Measurements from ENCODE around the gene GAPT. TPM values are rescaled to one million over a fixed set of nuclear protein-coding genes. Genes with fewer than 3 reads are reported as not detected.

GAPT gene
- under 1 TPM in 1 of 2 donors, not detected in 1; 0.70 TPM for total RNA-seq
- long read RNA-seq, partial matches to known transcripts = 0 of 1 reads
- long read RNA-seq, other reads (novel, unspliced or antisense) = 0 of 1 reads

GRCh38 chr5:58491216-58491892 lies at the start of gene GAPT:
Gene GAPT, plus strand, starts transcription at chr5:58491435. Its CDS starts 3,102 bp downstream, at chr5:58494537.
- DNase-seq (no peak), ATAC-seq (no peak)
- intact Hi-C loops (cut with DNase I, micrococcal nuclease) = no loop called here

GRCh38 chr5:58444805-58445204 lies 46.4 kb upstream of the GAPT start:
- ATAC-seq = no peak
- DNase-seq = no peak
- intact Hi-C loops (cut with DNase I, micrococcal nuclease) = no loop called here

GRCh38 chr5:58446024-58446423 lies 45.2 kb upstream of the GAPT start:
- DNase-seq (no peak), ATAC-seq (no peak)
- intact Hi-C loops (cut with DNase I, micrococcal nuclease) = no loop called here

- no peak for ATAC-seq
- intact Hi-C loops (cut with DNase I, micrococcal nuclease) = no loop called here
- DNase-seq = no peak
Observed at GRCh38 chr5:58447226-58447625, 44.0 kb upstream of the GAPT start.

GRCh38 chr5:58450018-58450417 lies 41.2 kb upstream of the GAPT start:
- ATAC-seq (no peak), DNase-seq (no peak)
- intact Hi-C loops (cut with DNase I, micrococcal nuclease) = loop anchor here in 1 of 2 donors (10.0 kb wide), 1 partner anchor 1155 kb away; no protein-coding TSS in a partner anchor

- intact Hi-C loops (cut with DNase I, micrococcal nuclease) = loop anchor here in 1 of 2 donors (10.0 kb wide), 1 partner anchor 1156 kb away; no protein-coding TSS in a partner anchor
- no peak for ATAC-seq
- no peak for DNase-seq
Observed at GRCh38 chr5:58450811-58451629, 40.2 kb upstream of the GAPT start.

GRCh38 chr5:58451732-58452565 lies 39.3 kb upstream of the GAPT start:
- no peak for ATAC-seq
- intact Hi-C loops (cut with DNase I, micrococcal nuclease) = loop anchor here in 1 of 2 donors (10.0 kb wide), 1 partner anchor 1157 kb away; no protein-coding TSS in a partner anchor
- no peak for DNase-seq

DNA sequence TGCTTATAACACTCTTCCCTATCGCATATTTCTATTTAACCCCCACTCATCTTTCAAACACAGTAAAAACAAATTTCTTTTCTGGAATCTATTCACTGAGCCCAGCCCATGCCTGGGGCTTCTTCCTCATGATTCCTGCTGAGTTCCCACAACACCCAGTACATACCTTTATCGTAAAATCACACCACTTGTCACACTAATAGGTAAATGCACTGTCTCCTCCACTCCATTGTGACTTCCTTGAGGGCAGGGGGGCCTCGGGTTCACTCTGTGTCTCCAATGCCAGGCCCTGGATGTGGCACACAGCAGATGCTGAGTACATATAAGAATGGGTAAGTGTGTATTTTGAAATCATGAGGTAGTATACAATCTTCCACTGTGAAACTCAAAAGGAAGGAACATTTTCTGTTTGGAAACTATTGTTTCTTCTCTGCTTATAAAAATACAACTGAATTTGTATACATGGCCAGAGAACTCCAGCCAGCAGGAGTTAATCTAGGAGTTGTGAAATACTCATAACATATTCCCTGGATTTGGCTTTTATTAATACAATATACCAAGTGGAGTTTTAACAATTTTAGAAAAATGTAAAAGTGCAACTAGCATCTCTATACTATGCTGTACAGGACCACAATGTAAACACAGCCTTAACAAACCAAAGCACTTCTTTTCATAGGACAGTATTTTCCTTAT lies 38.5 kb upstream of the GAPT start:
- DNase-seq (no peak), ATAC-seq (no peak)
- intact Hi-C loops (cut with DNase I, micrococcal nuclease) = loop anchor here in 1 of 2 donors (10.0 kb wide), 1 partner anchor 1158 kb away; no protein-coding TSS in a partner anchor

DNA sequence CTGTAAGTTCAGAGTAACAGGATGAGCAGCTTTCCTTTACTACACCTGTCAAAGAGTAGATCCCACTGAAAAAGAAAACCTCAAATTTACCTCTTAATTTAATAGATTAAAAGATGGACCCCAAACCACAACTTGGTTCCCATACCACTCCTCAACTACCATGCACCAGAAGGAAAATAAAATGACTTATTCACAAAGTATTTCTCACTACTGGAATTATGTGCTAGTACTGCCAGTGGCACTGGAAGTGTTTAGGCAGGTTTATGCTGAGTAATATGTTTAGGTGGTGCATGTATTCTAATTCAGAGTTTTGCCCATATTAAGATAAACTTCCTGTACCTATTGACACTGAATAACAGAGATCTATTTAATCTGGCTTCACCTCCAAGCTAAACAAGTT lies 37.9 kb upstream of the GAPT start:
- no peak for ATAC-seq
- DNase-seq = no peak
- intact Hi-C loops (cut with DNase I, micrococcal nuclease) = loop anchor here in 1 of 2 donors (10.0 kb wide), 1 partner anchor 1159 kb away; no protein-coding TSS in a partner anchor

DNA sequence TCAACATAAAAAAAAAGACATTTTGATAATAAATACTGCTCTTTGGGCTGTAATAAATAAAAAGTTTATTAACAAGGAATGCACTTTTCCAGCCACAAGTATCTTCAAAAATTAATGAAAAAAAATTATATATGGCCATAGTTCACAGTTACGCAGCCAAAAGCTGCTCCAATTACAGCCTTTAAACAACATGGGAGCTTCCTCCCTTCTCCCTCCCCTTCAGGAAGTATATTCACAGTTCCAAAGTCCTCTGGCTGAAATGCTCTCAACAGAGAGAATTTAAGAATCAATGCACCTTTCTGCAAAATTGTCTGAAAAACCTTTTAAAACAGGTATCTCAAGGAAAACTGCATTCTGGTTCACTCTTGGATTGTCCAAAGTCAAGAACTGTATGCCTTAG lies 37.2 kb upstream of the GAPT start:
- DNase-seq (no peak), ATAC-seq (peak; percentile 95)
- intact Hi-C loops (cut with DNase I, micrococcal nuclease) = loop anchor here in 1 of 2 donors (10.0 kb wide), 1 partner anchor 1159 kb away; no protein-coding TSS in a partner anchor

DNA sequence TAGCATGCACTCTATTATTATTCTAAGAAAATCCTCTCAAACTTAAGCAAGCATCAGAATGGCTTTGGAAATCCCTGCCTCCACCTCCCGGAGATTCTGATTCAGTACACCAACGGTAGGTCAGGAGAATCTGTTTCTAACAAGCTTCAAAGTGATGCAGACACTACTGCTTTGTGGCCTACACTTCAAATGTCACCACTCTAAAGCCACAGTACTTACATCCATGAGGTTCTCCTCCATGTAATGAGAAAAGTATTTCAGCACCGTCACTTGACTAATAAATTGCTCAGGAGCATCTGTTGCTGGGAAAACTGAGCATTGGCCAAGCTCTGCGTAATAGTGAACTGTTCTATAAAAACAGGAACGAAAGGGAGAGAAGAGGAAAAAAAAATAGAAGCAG lies 36.2 kb upstream of the GAPT start:
- intact Hi-C loops (cut with DNase I, micrococcal nuclease) = loop anchor here in 1 of 2 donors (10.0 kb wide), 1 partner anchor 1160 kb away; no protein-coding TSS in a partner anchor
- no peak for ATAC-seq
- DNase-seq = no peak

DNA sequence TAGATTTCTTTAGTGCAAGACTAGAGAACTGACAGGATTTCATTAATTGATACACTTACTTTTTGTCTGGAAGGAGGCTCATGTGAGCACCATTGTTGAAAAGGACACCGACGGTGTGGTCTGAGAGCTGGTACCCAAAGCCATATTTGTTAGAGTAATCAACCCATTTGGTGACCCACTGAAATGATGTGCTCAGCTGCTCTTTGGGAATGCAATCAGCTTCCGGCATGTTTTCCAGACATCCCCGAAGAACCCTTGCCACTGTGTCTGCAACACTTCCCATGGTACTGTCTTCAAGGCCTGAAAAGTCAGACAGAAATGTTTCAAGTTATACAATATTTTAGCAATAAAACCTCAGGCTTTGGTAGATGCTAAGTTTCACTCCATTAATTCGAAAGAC lies 35.8 kb upstream of the GAPT start:
- ATAC-seq = no peak
- intact Hi-C loops (cut with DNase I, micrococcal nuclease) = loop anchor here in 1 of 2 donors (10.0 kb wide), 1 partner anchor 1161 kb away; no protein-coding TSS in a partner anchor

DNA sequence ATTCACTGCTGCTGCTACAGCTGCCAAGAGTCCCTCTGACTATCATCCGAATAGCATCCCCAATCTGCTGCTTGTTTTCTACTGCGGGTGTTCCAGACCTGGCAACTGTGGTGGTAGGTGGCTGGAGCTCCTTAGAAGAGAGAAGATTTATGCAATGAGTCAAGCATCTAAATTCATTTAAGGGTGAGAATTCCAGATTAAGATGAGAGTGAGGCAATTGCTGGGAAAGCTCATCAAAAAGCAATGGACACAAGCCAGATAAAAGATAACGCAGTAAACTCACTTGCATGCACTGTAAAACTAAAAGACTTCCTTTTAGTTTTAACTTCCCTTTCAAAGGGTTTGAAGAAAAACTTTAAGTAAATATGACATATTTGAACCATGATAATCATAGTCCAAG lies 35.2 kb upstream of the GAPT start:
- no peak for ATAC-seq
- DNase-seq = no peak
- intact Hi-C loops (cut with DNase I, micrococcal nuclease) = loop anchor here in 1 of 2 donors (10.0 kb wide), 1 partner anchor 1161 kb away; no protein-coding TSS in a partner anchor

More for the DNA sequence above, 35.8 kb upstream of the GAPT start:
- no peak for DNase-seq

GRCh38 chr5:58456486-58456885 lies 34.7 kb upstream of the GAPT start:
- DNase-seq = no peak
- no peak for ATAC-seq
- intact Hi-C loops (cut with DNase I, micrococcal nuclease) = loop anchor here in 1 of 2 donors (10.0 kb wide), 1 partner anchor 1162 kb away; no protein-coding TSS in a partner anchor

DNA sequence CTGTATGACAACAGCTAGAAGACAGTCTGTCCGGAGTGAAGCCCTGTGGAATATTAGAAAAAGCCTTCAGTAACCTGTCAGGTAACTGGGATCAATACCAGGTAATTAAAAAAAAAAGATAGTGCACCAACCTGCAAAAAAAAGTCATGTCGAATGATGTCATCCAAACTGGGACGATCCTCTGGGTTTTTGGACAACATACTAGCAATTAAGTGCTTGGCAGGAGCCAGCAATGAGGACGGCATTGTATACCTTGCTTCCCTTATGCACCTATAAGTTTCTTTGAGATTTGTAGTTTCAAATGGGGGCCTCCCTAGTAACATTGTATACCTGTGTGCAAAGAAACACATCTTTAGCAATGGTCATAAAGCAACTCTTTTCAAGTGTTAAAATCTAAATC lies 34.2 kb upstream of the GAPT start:
- intact Hi-C loops (cut with DNase I, micrococcal nuclease) = loop anchor here in 1 of 2 donors (10.0 kb wide), 1 partner anchor 1162 kb away; no protein-coding TSS in a partner anchor
- no peak for ATAC-seq

GRCh38 chr5:58458141-58458742 lies 33.0 kb upstream of the GAPT start:
- ATAC-seq = no peak
- intact Hi-C loops (cut with DNase I, micrococcal nuclease) = loop anchor here in 1 of 2 donors (10.0 kb wide), 1 partner anchor 1163 kb away; no protein-coding TSS in a partner anchor
- no peak for DNase-seq

More for the DNA sequence above, 34.2 kb upstream of the GAPT start:
- no peak for DNase-seq

DNA sequence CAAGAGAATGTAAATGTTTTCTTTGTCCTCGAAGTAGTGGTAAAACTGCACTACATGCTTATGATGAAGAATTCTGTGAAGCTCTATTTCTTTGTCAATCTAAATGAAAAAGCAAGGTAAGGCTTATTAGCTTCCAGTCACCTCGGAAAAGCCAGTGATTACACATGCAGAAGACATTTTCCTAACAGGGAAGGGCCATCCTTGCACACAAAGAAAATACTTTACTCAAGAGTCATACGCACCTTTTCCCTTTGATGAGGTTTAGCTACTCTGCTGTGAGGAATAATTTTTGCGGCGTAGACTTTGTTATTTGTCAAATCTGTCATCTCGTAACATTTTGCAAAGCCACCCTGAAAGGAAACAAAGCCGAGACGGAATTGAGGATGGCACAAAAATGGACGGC lies 32.5 kb upstream of the GAPT start:
- intact Hi-C loops (cut with DNase I, micrococcal nuclease) = loop anchor here in 1 of 2 donors (10.0 kb wide), 1 partner anchor 1164 kb away; no protein-coding TSS in a partner anchor
- DNase-seq = no peak
- ATAC-seq = no peak
